T-helper 1 cell treated with Interleukin-12 subunit alpha and Interleukin-12 subunit beta and Interleukin-4 antibody, amounts not matched to agents 30 μg/mL and 1 μg/mL, for 36 hours (primary cell): ENCODE data around the gene NAGLU.
"Not testable (repeated sequence)": the region's sequence is repeated elsewhere in the genome, so short reads cannot be mapped to it uniquely, and the experiment has no call there.

Experiments used
- H3K27ac Mint-ChIP-seq: one replicate; pipeline ENCODE4 v1.8.0; 2021; ENCODE audit warnings: mild to moderate bottlenecking, mixed read lengths
- H3K27me3 Mint-ChIP-seq: one replicate; pipeline ENCODE4 v1.8.0; 2021; ENCODE audit warnings: low read depth, mixed read lengths
- H3K36me3 Mint-ChIP-seq: one replicate; pipeline ENCODE4 v1.8.0; 2021; ENCODE audit warnings: low read depth, mixed read lengths
- H3K4me1 Mint-ChIP-seq: one replicate; pipeline ENCODE4 v1.8.0; 2021; ENCODE audit warnings: low read depth, mixed read lengths
- H3K4me3 Mint-ChIP-seq: one replicate; pipeline ENCODE4 v1.8.0; 2021; ENCODE audit warnings: mild to moderate bottlenecking, moderate library complexity, mixed read lengths
- H3K9me3 Mint-ChIP-seq: one replicate; pipeline ENCODE4 v1.8.0; 2021; ENCODE audit warnings: mixed read lengths

The NAGLU gene

GRCh38 chr17:42530952-42531454, 5.0 kb upstream of the NAGLU start:
- peaks cover 2% of the 10 kb centered on the region for H3K36me3 Mint-ChIP-seq
- no peak overlapping the region for H3K4me3 Mint-ChIP-seq
- no peaks in the 10 kb centered on the region for H3K9me3 Mint-ChIP-seq
- H3K4me1 Mint-ChIP-seq, result peaks cover 27% of the 10 kb centered on the region
- peaks cover 8% of the 10 kb centered on the region for H3K27me3 Mint-ChIP-seq
- H3K27ac Mint-ChIP-seq, result no peak overlapping the region

- Mint-ChIP-seq H3K4me3 (peak overlapping the region; percentile 74), H3K9me3 (no peaks in the 10 kb centered on the region), H3K36me3 (peaks cover 2% of the 10 kb centered on the region), H3K4me1 (peaks cover 29% of the 10 kb centered on the region), H3K27ac (peak overlapping the region; percentile 70), H3K27me3 (peaks cover 8% of the 10 kb centered on the region)
Observed at GRCh38 chr17:42531455-42532354, 4.3 kb upstream of the NAGLU start.

- peak overlapping the region; percentile 74 for H3K27ac Mint-ChIP-seq
Observed at GRCh38 chr17:42535155-42536047, 640 bp upstream of the NAGLU start.

GRCh38 chr17:42536372-42537155, 523 bp downstream of the NAGLU start:
- Mint-ChIP-seq H3K4me1 (peaks cover 39% of the 10 kb centered on the region), H3K4me3 (peak overlapping the region; percentile 86), H3K36me3 (peaks cover 18% of the 10 kb centered on the region), H3K27me3 (peaks cover 8% of the 10 kb centered on the region), H3K9me3 (no peaks in the 10 kb centered on the region), H3K27ac (peak overlapping the region; percentile 86)

More at GRCh38 chr17:42535155-42536047, 640 bp upstream of the NAGLU start:
- H3K36me3 Mint-ChIP-seq, result peaks cover 13% of the 10 kb centered on the region
- no peaks in the 10 kb centered on the region for H3K9me3 Mint-ChIP-seq
- peaks cover 8% of the 10 kb centered on the region for H3K27me3 Mint-ChIP-seq
- H3K4me3 Mint-ChIP-seq, result peak overlapping the region; percentile 73
- peaks cover 37% of the 10 kb centered on the region for H3K4me1 Mint-ChIP-seq

GRCh38 chr17:42537156-42537805, 1.2 kb downstream of the NAGLU start:
- peaks cover 39% of the 10 kb centered on the region for H3K4me1 Mint-ChIP-seq

GRCh38 chr17:42537826-42538451, 1.9 kb downstream of the NAGLU start:
- Mint-ChIP-seq H3K27me3 (peaks cover 8% of the 10 kb centered on the region), H3K4me1 (peaks cover 41% of the 10 kb centered on the region), H3K9me3 (no peaks in the 10 kb centered on the region), H3K36me3 (peaks cover 18% of the 10 kb centered on the region), H3K27ac (peak overlapping the region; percentile 21), H3K4me3 (peak overlapping the region; percentile 68)

More at GRCh38 chr17:42537156-42537805, 1.2 kb downstream of the NAGLU start:
- H3K4me3 Mint-ChIP-seq, result peak overlapping the region; percentile 86
- no peaks in the 10 kb centered on the region for H3K9me3 Mint-ChIP-seq
- peaks cover 8% of the 10 kb centered on the region for H3K27me3 Mint-ChIP-seq
- peaks cover 18% of the 10 kb centered on the region for H3K36me3 Mint-ChIP-seq
- no peak overlapping the region for H3K27ac Mint-ChIP-seq

- Mint-ChIP-seq H3K4me3 (no peak overlapping the region), H3K9me3 (no peaks in the 10 kb centered on the region), H3K27ac (no peak overlapping the region), H3K4me1 (peaks cover 39% of the 10 kb centered on the region), H3K27me3 (peaks cover 5% of the 10 kb centered on the region), H3K36me3 (peaks cover 18% of the 10 kb centered on the region)
Observed at GRCh38 chr17:42538482-42538881, 2.4 kb downstream of the NAGLU start.

GRCh38 chr17:42540558-42540957, 4.5 kb downstream of the NAGLU start:
- H3K27me3 Mint-ChIP-seq, H3K9me3 Mint-ChIP-seq: not testable (repeated sequence)
- Mint-ChIP-seq H3K36me3 (peaks cover 18% of the 10 kb centered on the region), H3K4me1 (peaks cover 35% of the 10 kb centered on the region), H3K27ac (peak overlapping the region; percentile 80), H3K4me3 (peak overlapping the region; percentile 16)

- H3K27me3 Mint-ChIP-seq, result no peaks in the 10 kb centered on the region
- peaks cover 32% of the 10 kb centered on the region for H3K4me1 Mint-ChIP-seq
- peaks cover 16% of the 10 kb centered on the region for H3K36me3 Mint-ChIP-seq
- H3K4me3 Mint-ChIP-seq, result peak overlapping the region; percentile 63
- peak overlapping the region; percentile 80 for H3K27ac Mint-ChIP-seq
- no peaks in the 10 kb centered on the region for H3K9me3 Mint-ChIP-seq
Observed at GRCh38 chr17:42541041-42541833, 5.2 kb downstream of the NAGLU start.

- Mint-ChIP-seq H3K4me1 (peaks cover 24% of the 10 kb centered on the region), H3K27me3 (no peaks in the 10 kb centered on the region), H3K9me3 (no peaks in the 10 kb centered on the region), H3K4me3 (no peak overlapping the region), H3K27ac (no peak overlapping the region), H3K36me3 (peaks cover 14% of the 10 kb centered on the region)
Observed at GRCh38 chr17:42543190-42544079, 7.4 kb downstream of the NAGLU start.

- Mint-ChIP-seq H3K4me3 (no peak overlapping the region), H3K27ac (no peak overlapping the region), H3K4me1 (peaks cover 26% of the 10 kb centered on the region), H3K27me3 (no peaks in the 10 kb centered on the region), H3K9me3 (no peaks in the 10 kb centered on the region), H3K36me3 (peaks cover 8% of the 10 kb centered on the region)
Observed at GRCh38 chr17:42544874-42545283, 8.8 kb downstream of the NAGLU start.
